ENCODE results near the gene CNTNAP5.

Gene CNTNAP5

GRCh38 chr2:124151691-124152090 lies 126.6 kb downstream of the CNTNAP5 start:
- no peaks in the 10 kb centered on the region for H3K4me1 ChIP-seq (ENCODE audit: insufficient read depth, low read length)

GRCh38 chr2:124153713-124154112 lies 128.6 kb downstream of the CNTNAP5 start:
- H3K36me3 ChIP-seq (ENCODE audit: insufficient read depth, low read length), result no peaks in the 10 kb centered on the region
- H3K9me3 ChIP-seq (ENCODE audit: control insufficient read depth, insufficient read depth, low read length), result no peaks in the 10 kb centered on the region
- H3K9ac ChIP-seq (ENCODE audit: low read depth, low read length), result no peak overlapping the region
- H3K4me1 ChIP-seq (ENCODE audit: insufficient read depth, low read length), result no peaks in the 10 kb centered on the region

More at GRCh38 chr2:124151691-124152090, 126.6 kb downstream of the CNTNAP5 start:
- Histone ChIP-seq H3K9ac (ENCODE audit: low read depth, low read length) (no peak overlapping the region), H3K36me3 (ENCODE audit: insufficient read depth, low read length) (no peaks in the 10 kb centered on the region), H3K9me3 (ENCODE audit: control insufficient read depth, insufficient read depth, low read length) (no peaks in the 10 kb centered on the region)

- H3K4me1 ChIP-seq (ENCODE audit: insufficient read depth, low read length), result peaks cover 14% of the 10 kb centered on the region
- H3K9me3 ChIP-seq (ENCODE audit: control insufficient read depth, insufficient read depth, low read length), result no peaks in the 10 kb centered on the region
- H3K36me3 ChIP-seq (ENCODE audit: insufficient read depth, low read length), result no peaks in the 10 kb centered on the region
Observed at GRCh38 chr2:124159166-124159565, 134.1 kb downstream of the CNTNAP5 start.

GRCh38 chr2:124161542-124161941 lies 136.5 kb downstream of the CNTNAP5 start:
- Histone ChIP-seq H3K9me3 (ENCODE audit: control insufficient read depth, insufficient read depth, low read length) (no peaks in the 10 kb centered on the region), H3K4me1 (ENCODE audit: insufficient read depth, low read length) (peaks cover 14% of the 10 kb centered on the region), H3K9ac (ENCODE audit: low read depth, low read length) (no peak overlapping the region), H3K36me3 (ENCODE audit: insufficient read depth, low read length) (no peaks in the 10 kb centered on the region)

More at GRCh38 chr2:124159166-124159565, 134.1 kb downstream of the CNTNAP5 start:
- no peak overlapping the region for H3K9ac ChIP-seq (ENCODE audit: low read depth, low read length)

GRCh38 chr2:124162256-124162655 lies 137.2 kb downstream of the CNTNAP5 start:
- no peaks in the 10 kb centered on the region for H3K36me3 ChIP-seq (ENCODE audit: insufficient read depth, low read length)
- H3K9me3 ChIP-seq (ENCODE audit: control insufficient read depth, insufficient read depth, low read length), result no peaks in the 10 kb centered on the region
- H3K4me1 ChIP-seq (ENCODE audit: insufficient read depth, low read length), result peaks cover 14% of the 10 kb centered on the region
- no peak overlapping the region for H3K9ac ChIP-seq (ENCODE audit: low read depth, low read length)

- no peak overlapping the region for H3K9ac ChIP-seq (ENCODE audit: low read depth, low read length)
- H3K4me1 ChIP-seq (ENCODE audit: insufficient read depth, low read length), result peaks cover 14% of the 10 kb centered on the region
- H3K9me3 ChIP-seq (ENCODE audit: control insufficient read depth, insufficient read depth, low read length), result no peaks in the 10 kb centered on the region
- H3K36me3 ChIP-seq (ENCODE audit: insufficient read depth, low read length), result no peaks in the 10 kb centered on the region
Observed at GRCh38 chr2:124163840-124164239, 138.8 kb downstream of the CNTNAP5 start.

GRCh38 chr2:124165698-124166097 lies 140.6 kb downstream of the CNTNAP5 start:
- Histone ChIP-seq H3K36me3 (ENCODE audit: insufficient read depth, low read length) (no peaks in the 10 kb centered on the region), H3K9me3 (ENCODE audit: control insufficient read depth, insufficient read depth, low read length) (no peaks in the 10 kb centered on the region), H3K9ac (ENCODE audit: low read depth, low read length) (no peak overlapping the region), H3K4me1 (ENCODE audit: insufficient read depth, low read length) (peaks cover 14% of the 10 kb centered on the region)

GRCh38 chr2:124171472-124172063 lies 146.5 kb downstream of the CNTNAP5 start:
- Histone ChIP-seq H3K9me3 (ENCODE audit: control insufficient read depth, insufficient read depth, low read length) (no peaks in the 10 kb centered on the region), H3K36me3 (ENCODE audit: insufficient read depth, low read length) (no peaks in the 10 kb centered on the region), H3K9ac (ENCODE audit: low read depth, low read length) (no peak overlapping the region), H3K4me1 (ENCODE audit: insufficient read depth, low read length) (no peaks in the 10 kb centered on the region)

GRCh38 chr2:124178719-124179118 lies 153.6 kb downstream of the CNTNAP5 start:
- no peaks in the 10 kb centered on the region for H3K9me3 ChIP-seq (ENCODE audit: control insufficient read depth, insufficient read depth, low read length)
- no peak overlapping the region for H3K9ac ChIP-seq (ENCODE audit: low read depth, low read length)
- H3K4me1 ChIP-seq (ENCODE audit: insufficient read depth, low read length), result no peaks in the 10 kb centered on the region; the same call in 1 of the 2 replicates
- no peaks in the 10 kb centered on the region for H3K36me3 ChIP-seq (ENCODE audit: insufficient read depth, low read length)

- Histone ChIP-seq H3K9ac (ENCODE audit: low read depth, low read length) (no peak overlapping the region), H3K9me3 (ENCODE audit: control insufficient read depth, insufficient read depth, low read length) (no peaks in the 10 kb centered on the region), H3K4me1 (ENCODE audit: insufficient read depth, low read length) (peaks cover 1% of the 10 kb centered on the region), H3K36me3 (ENCODE audit: insufficient read depth, low read length) (no peaks in the 10 kb centered on the region)
Observed at GRCh38 chr2:124180635-124181034, 155.5 kb downstream of the CNTNAP5 start.

GRCh38 chr2:124186801-124187200 lies 161.7 kb downstream of the CNTNAP5 start:
- Histone ChIP-seq H3K36me3 (ENCODE audit: insufficient read depth, low read length) (no peaks in the 10 kb centered on the region), H3K9ac (ENCODE audit: low read depth, low read length) (no peak overlapping the region), H3K4me1 (ENCODE audit: insufficient read depth, low read length) (peaks cover 24% of the 10 kb centered on the region), H3K9me3 (ENCODE audit: control insufficient read depth, insufficient read depth, low read length) (no peaks in the 10 kb centered on the region)

GRCh38 chr2:124187948-124188347 lies 162.9 kb downstream of the CNTNAP5 start:
- Histone ChIP-seq H3K36me3 (ENCODE audit: insufficient read depth, low read length) (no peaks in the 10 kb centered on the region), H3K9ac (ENCODE audit: low read depth, low read length) (no peak overlapping the region), H3K9me3 (ENCODE audit: control insufficient read depth, insufficient read depth, low read length) (no peaks in the 10 kb centered on the region), H3K4me1 (ENCODE audit: insufficient read depth, low read length) (peaks cover 24% of the 10 kb centered on the region)

- Histone ChIP-seq H3K36me3 (ENCODE audit: insufficient read depth, low read length) (no peaks in the 10 kb centered on the region), H3K9me3 (ENCODE audit: control insufficient read depth, insufficient read depth, low read length) (no peaks in the 10 kb centered on the region), H3K9ac (ENCODE audit: low read depth, low read length) (no peak overlapping the region), H3K4me1 (ENCODE audit: insufficient read depth, low read length) (no peaks in the 10 kb centered on the region)
Observed at GRCh38 chr2:124193706-124194105, 168.6 kb downstream of the CNTNAP5 start.

- H3K36me3 ChIP-seq (ENCODE audit: insufficient read depth, low read length), result no peaks in the 10 kb centered on the region
- no peaks in the 10 kb centered on the region for H3K4me1 ChIP-seq (ENCODE audit: insufficient read depth, low read length)
- H3K9ac ChIP-seq (ENCODE audit: low read depth, low read length), result no peak overlapping the region
- H3K9me3 ChIP-seq (ENCODE audit: control insufficient read depth, insufficient read depth, low read length), result no peaks in the 10 kb centered on the region; the same call in 1 of the 2 replicates
Observed at GRCh38 chr2:124201713-124202112, 176.6 kb downstream of the CNTNAP5 start.

GRCh38 chr2:124209441-124209840 lies 184.4 kb downstream of the CNTNAP5 start:
- Histone ChIP-seq H3K36me3 (ENCODE audit: insufficient read depth, low read length) (no peaks in the 10 kb centered on the region), H3K9ac (ENCODE audit: low read depth, low read length) (no peak overlapping the region)

More at GRCh38 chr2:124209441-124209840, 184.4 kb downstream of the CNTNAP5 start:
- Histone ChIP-seq H3K9me3 (ENCODE audit: control insufficient read depth, insufficient read depth, low read length) (no peaks in the 10 kb centered on the region), H3K4me1 (ENCODE audit: insufficient read depth, low read length) (no peaks in the 10 kb centered on the region)
